Esophagus squamous epithelium (tissue), 4 donors: Measurements from ENCODE around the gene ALDH1L1.

Experiments used
- CTCF ChIP-seq, 6 experiments: fragments of 450-650 bp in 4 of 6; fragments of 200-600 bp in 2 of 6; sonication (generic) in 2 of 6; IDR thresholded peaks; one replicate each; pipeline ENCODE4 v1.5.1; 2016 to 2019; ENCODE audit warnings: antibody characterized with exemption in 6 of 6, mild to moderate bottlenecking in 4 of 6, moderate library complexity in 4 of 6
- POLR2A ChIP-seq, 4 donors: fragments of 450-650 bp; IDR thresholded peaks; one replicate each; pipeline ENCODE4 v1.6.1; 2017; ENCODE audit warnings: antibody characterized with exemption in 4 of 4, mild to moderate bottlenecking in 4 of 4, moderate library complexity in 3 of 4

GRCh38 chr3:126129398-126129891, 50.9 kb downstream of the ALDH1L1 start:
- TF ChIP-seq CTCF (IDR thresholded peaks at IDR 0.05) = peak in 1 of 6 experiments; percentile 27
- TF ChIP-seq POLR2A (IDR thresholded peaks at IDR 0.05) = no peak
